H9 (cell line): Measurements from ENCODE around the gene GTPBP4. TPM values are rescaled to one million over a fixed set of nuclear protein-coding genes. Genes with fewer than 3 reads are reported as not detected.

Experiments used
- DNase-seq: peaks from one replicate; pipeline ENCODE4 v3.0.0-alpha.2; 2017
- H2AFZ ChIP-seq: one replicate; pipeline ENCODE4 v1.6.1; 2013; ENCODE audit warnings: mild to moderate bottlenecking, low read length, control low read depth, moderate library complexity
- H2AK5ac ChIP-seq: 2 replicates; pipeline ENCODE4 v1.6.1; 2013; ENCODE audit warnings: low read length, control low read depth, mixed read lengths; ENCODE audit not compliant: insufficient read length
- H2BK120ac ChIP-seq: one replicate; pipeline ENCODE4 v1.6.1; 2013; ENCODE audit warnings: low read depth, mild to moderate bottlenecking, low read length, control low read depth, inconsistent platforms; ENCODE audit not compliant: poor library complexity, severe bottlenecking
- H2BK12ac ChIP-seq: 2 replicates; pipeline ENCODE4 v1.6.1; 2013; ENCODE audit warnings: low read length, control low read depth, mixed read lengths, low read depth; ENCODE audit not compliant: insufficient read length
- H2BK15ac ChIP-seq: 2 replicates; pipeline ENCODE4 v1.6.1; 2013; ENCODE audit warnings: low read depth, low read length, control low read depth
- H2BK20ac ChIP-seq: one replicate; pipeline ENCODE4 v1.6.1; 2013; ENCODE audit warnings: low read depth, mild to moderate bottlenecking, low read length, control low read depth, inconsistent platforms; ENCODE audit not compliant: poor library complexity, severe bottlenecking
- H2BK5ac ChIP-seq: 2 replicates; pipeline ENCODE4 v1.6.1; 2013; ENCODE audit warnings: low read length, control low read depth, mixed read lengths; ENCODE audit not compliant: insufficient read length
- H3K14ac ChIP-seq: 2 replicates; pipeline ENCODE4 v1.6.1; 2013; ENCODE audit warnings: low read length, control low read depth; ENCODE audit not compliant: insufficient read depth
- H3K18ac ChIP-seq: 2 replicates; pipeline ENCODE4 v1.6.1; 2013; ENCODE audit warnings: low read depth, mild to moderate bottlenecking, mixed read lengths, low read length, control low read depth; ENCODE audit not compliant: insufficient read length
- H3K23ac ChIP-seq: 2 replicates; pipeline ENCODE4 v1.6.1; 2013; ENCODE audit warnings: low read length, control low read depth, mixed read lengths, low read depth; ENCODE audit not compliant: insufficient read length
- H3K23me2 ChIP-seq: 2 replicates; pipeline ENCODE4 v1.6.1; 2013; ENCODE audit warnings: low read depth, mild to moderate bottlenecking, mixed read lengths, low read length, control low read depth; ENCODE audit not compliant: insufficient read length, poor library complexity, severe bottlenecking
- H3K27ac ChIP-seq: 2 replicates; pipeline ENCODE4 v1.5.1; 2013; ENCODE audit warnings: low read length, control low read depth, mixed read lengths, low read depth; ENCODE audit not compliant: insufficient read length
- H3K27me3 ChIP-seq: 2 replicates; pipeline ENCODE4 v1.6.1; 2013; ENCODE audit warnings: low read length, control low read depth, inconsistent platforms; ENCODE audit not compliant: insufficient read depth
- H3K4ac ChIP-seq: 2 replicates; pipeline ENCODE4 v1.6.1; 2013; ENCODE audit warnings: low read depth, mild to moderate bottlenecking, control low read depth, inconsistent platforms, low read length, moderate library complexity
- H3K4me1 ChIP-seq: 2 replicates; pipeline ENCODE4 v1.6.1; 2013; ENCODE audit warnings: low read length, control low read depth, inconsistent platforms; ENCODE audit not compliant: insufficient read depth
- H3K4me2 ChIP-seq: 2 replicates; pipeline ENCODE4 v1.6.1; 2013; ENCODE audit warnings: low read length, control low read depth, mixed read lengths; ENCODE audit not compliant: insufficient read length, insufficient read depth
- H3K56ac ChIP-seq: 2 replicates; pipeline ENCODE4 v1.6.1; 2013; ENCODE audit warnings: low read depth, mild to moderate bottlenecking, mixed read lengths, low read length, control low read depth; ENCODE audit not compliant: insufficient read length
- H3K79me1 ChIP-seq: 2 replicates; pipeline ENCODE4 v1.6.1; 2013; ENCODE audit warnings: low read depth, mild to moderate bottlenecking, moderate library complexity, low read length, control low read depth, inconsistent platforms; ENCODE audit not compliant: insufficient read depth, poor library complexity, severe bottlenecking
- H3K79me2 ChIP-seq: 2 replicates; pipeline ENCODE4 v1.6.1; 2013; ENCODE audit warnings: low read length, control low read depth, inconsistent platforms; ENCODE audit not compliant: insufficient read depth
- H3K9ac ChIP-seq: 2 replicates; pipeline ENCODE4 v1.6.1; 2013; ENCODE audit warnings: low read length, control low read depth, mixed read lengths; ENCODE audit not compliant: insufficient read length; ENCODE audit errors: extremely low read depth
- H3K9me3 ChIP-seq: one replicate; pipeline ENCODE4 v1.6.1; 2013; ENCODE audit warnings: low read depth, low read length, inconsistent platforms; ENCODE audit not compliant: control insufficient read depth
- H3T11ph ChIP-seq: one replicate; pipeline ENCODE4 v1.6.1; 2013; ENCODE audit warnings: mild to moderate bottlenecking, low read length, control low read depth, inconsistent platforms
- H4K20me1 ChIP-seq: one replicate; pipeline ENCODE4 v1.6.1; 2013; ENCODE audit not compliant: control insufficient read depth, insufficient read length, insufficient read depth
- H4K5ac ChIP-seq: 2 replicates; pipeline ENCODE4 v1.6.1; 2013; ENCODE audit warnings: low read depth, mild to moderate bottlenecking, mixed read lengths, low read length, control low read depth; ENCODE audit not compliant: insufficient read length
- H4K8ac ChIP-seq: replicated peaks from 2 replicates; pipeline ENCODE4 v1.6.1; 2013; ENCODE audit warnings: low read length, control low read depth, mixed read lengths, low read depth; ENCODE audit not compliant: insufficient read length
- H4K91ac ChIP-seq: 2 replicates; pipeline ENCODE4 v1.6.1; 2013; ENCODE audit warnings: low read depth, mild to moderate bottlenecking, moderate library complexity, mixed read lengths, low read length, control low read depth; ENCODE audit not compliant: insufficient read length
- H3K27ac Mint-ChIP-seq, 3 experiments: 2 replicates in 2 of 3; 3 replicates in 1 of 3; pipeline ENCODE4 v1.8.0; 2020 to 2021; ENCODE audit warnings: mixed read lengths in 3 of 3, mild to moderate bottlenecking in 1 of 3, moderate library complexity in 1 of 3
- H3K27me3 Mint-ChIP-seq: 2 replicates; pipeline ENCODE4 v1.8.0; 2021; ENCODE audit warnings: low read depth, mild to moderate bottlenecking, moderate library complexity, mixed read lengths
- H3K36me3 Mint-ChIP-seq, 3 experiments: 2 replicates in 2 of 3; 3 replicates in 1 of 3; pipeline ENCODE4 v1.8.0; 2020 to 2021; ENCODE audit warnings: low read depth in 3 of 3, mixed read lengths in 3 of 3; ENCODE audit not compliant: insufficient read depth in 1 of 3
- H3K4me1 Mint-ChIP-seq, 2 experiments: 2 replicates each; pipeline ENCODE4 v1.8.0; 2020; ENCODE audit warnings: mixed read lengths in 2 of 2
- H3K4me3 Mint-ChIP-seq, 2 experiments: 2 replicates in 1 of 2; 3 replicates in 1 of 2; pipeline ENCODE4 v1.8.0; 2020 to 2021; ENCODE audit warnings: mild to moderate bottlenecking in 2 of 2, mixed read lengths in 2 of 2, moderate library complexity in 1 of 2
- H3K9me3 Mint-ChIP-seq, 2 experiments: 2 replicates in 1 of 2; 3 replicates in 1 of 2; pipeline ENCODE4 v1.8.0; 2020; ENCODE audit warnings: mild to moderate bottlenecking in 2 of 2, mixed read lengths in 2 of 2, moderate library complexity in 1 of 2
- CTCF ChIP-seq: fragments of 200-600 bp; sonication (generic); conservative IDR thresholded peaks from 3 replicates; pipeline ENCODE4 v1.8.0; 2021; ENCODE audit warnings: antibody characterized with exemption, mild to moderate bottlenecking
- WGBS: extraction: QIAGEN DNeasy Blood & Tissue Kit; methylation state at CpG from one replicate; pipeline ENCODE4 v1.1.7; 2013; ENCODE audit warnings: missing lambda C conversion rate, low lambda C conversion rate, mixed read lengths; ENCODE audit not compliant: insufficient read length; ENCODE audit errors: extremely low coverage; 5-methylcytosine and 5-hydroxymethylcytosine counted together
- total RNA-seq: library from RNA; stranded (reverse); gene quantifications from 2 replicates; pipeline ENCODE4 v1.2.1, GENCODE V29; 2021

The GTPBP4 gene
- total RNA-seq, 1 experiment from 2014 or later, result 134 TPM

DNA sequence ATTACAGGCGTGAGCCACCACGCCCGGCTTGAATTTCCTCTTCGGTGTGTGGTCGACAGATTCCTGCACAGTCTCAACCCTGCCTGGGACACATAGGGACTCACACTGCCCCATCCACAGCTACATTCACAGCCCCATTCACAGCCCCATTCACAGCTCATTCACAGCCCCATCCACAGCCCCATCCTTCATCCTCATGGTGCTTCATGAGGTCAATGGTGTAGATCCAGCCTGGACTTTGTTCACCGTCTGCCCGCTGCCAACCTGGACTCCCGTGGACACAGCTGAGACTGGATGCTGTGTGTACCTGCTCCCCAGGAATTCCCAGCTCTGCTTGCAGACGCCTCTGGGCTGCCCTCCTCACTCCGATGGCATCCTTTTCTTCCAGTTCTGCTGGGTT, 32.2 kb downstream of the GTPBP4 start:
- no peak overlapping the region for H2BK5ac ChIP-seq
- H3K56ac ChIP-seq, result no peak overlapping the region
- no peak overlapping the region for H4K91ac ChIP-seq
- no peak overlapping the region for H3K23ac ChIP-seq
- no peak overlapping the region for H2BK12ac ChIP-seq
- H3K4ac ChIP-seq, result no peak overlapping the region
- no peak overlapping the region for H4K8ac ChIP-seq
- no peak overlapping the region for H3K14ac ChIP-seq
- no peaks in the 10 kb centered on the region for H3K79me2 ChIP-seq
- no peak overlapping the region for H4K5ac ChIP-seq
- H3K27ac ChIP-seq, result no peak overlapping the region
- Mint-ChIP-seq H3K9me3 (0 out of 5 replicates have a peak, but pooled peaks cover 0 to 2% of the 10 kb centered on the region in 2 experiments), H3K4me3 (no peak overlapping the region), H3K27ac (peak overlapping the region in 2 of 3 experiments; percentile 17 to 90; a peak in 2 of 7 replicates), H3K4me1 (peaks cover 4 to 9% of the 10 kb centered on the region in 2 experiments; a peak in 3 of 4 replicates), H3K27me3 (no peaks in the 10 kb centered on the region), H3K36me3 (peaks cover 33 to 57% (median 48%) of the 10 kb centered on the region in 3 experiments)
- H3K9me3 ChIP-seq, result no peaks in the 10 kb centered on the region
- no CpG with 5 or more reads among the region's 10 CpGs for WGBS
- H3K79me1 ChIP-seq, result no peaks in the 10 kb centered on the region
- no peaks in the 10 kb centered on the region for H3K4me1 ChIP-seq
- no peak for DNase-seq
- H4K20me1 ChIP-seq, result no peaks in the 10 kb centered on the region
- no peak overlapping the region for H2BK15ac ChIP-seq
- no peak overlapping the region for H3K18ac ChIP-seq
- TF ChIP-seq CTCF, result no peak
- no peaks in the 10 kb centered on the region for H3K23me2 ChIP-seq
- H2AK5ac ChIP-seq, result no peak overlapping the region
- no peak overlapping the region for H2BK20ac ChIP-seq
- no peak overlapping the region for H3K4me2 ChIP-seq
- H3T11ph ChIP-seq, result no peak overlapping the region
- H3K27me3 ChIP-seq, result no peaks in the 10 kb centered on the region
- H2AFZ ChIP-seq, result no peak overlapping the region
- no peak overlapping the region for H3K9ac ChIP-seq
- no peak overlapping the region for H2BK120ac ChIP-seq
